GM06990 (cell line): Measurements from ENCODE around the gene SGF29.

Experiments used
- DNase-seq: peaks from one replicate; pipeline ENCODE4 v3.0.0-alpha.2; 2011; ENCODE audit not compliant: insufficient read length; ENCODE audit errors: extremely low read depth
- H3K27me3 ChIP-seq: replicated peaks from 2 replicates; pipeline ENCODE4 v1.6.0; 2011; ENCODE audit warnings: low read length; ENCODE audit not compliant: control insufficient read depth, insufficient read depth
- H3K36me3 ChIP-seq: 2 replicates; pipeline ENCODE4 v1.5.1; 2011; ENCODE audit warnings: low read length; ENCODE audit not compliant: control insufficient read depth, insufficient read depth
- H3K4me3 ChIP-seq: replicated peaks from 2 replicates; pipeline ENCODE4 v1.5.1; 2011; ENCODE audit warnings: low read depth, mild to moderate bottlenecking, control low read depth, low read length
- CTCF ChIP-seq: IDR thresholded peaks from 2 replicates; pipeline ENCODE4 v1.5.1; 2011; ENCODE audit warnings: low read length, control low read depth, mild to moderate bottlenecking, inconsistent platforms; ENCODE audit not compliant: insufficient read depth, poor library complexity, severe bottlenecking

Gene SGF29

GRCh38 chr16:28574925-28575324 lies 21.2 kb downstream of the SGF29 start:
- Histone ChIP-seq H3K36me3 (no peaks in the 10 kb centered on the region; the same call in 1 of the 2 replicates), H3K27me3 (no peaks in the 10 kb centered on the region), H3K4me3 (no peak overlapping the region)
- no peak for TF ChIP-seq CTCF
- no peak for DNase-seq

- no peak for TF ChIP-seq CTCF
- Histone ChIP-seq H3K4me3 (no peak overlapping the region), H3K27me3 (no peaks in the 10 kb centered on the region), H3K36me3 (no peaks in the 10 kb centered on the region; the same call in 1 of the 2 replicates)
- no peak for DNase-seq
Measured at GRCh38 chr16:28575446-28576109, 21.9 kb downstream of the SGF29 start.

- TF ChIP-seq CTCF: no peak
- H3K36me3 ChIP-seq: peaks cover 6% of the 10 kb centered on the region; the same call in 1 of the 2 replicates
- no peaks in the 10 kb centered on the region for H3K27me3 ChIP-seq
- no peak overlapping the region for H3K4me3 ChIP-seq
- no peak for DNase-seq
Measured at GRCh38 chr16:28580726-28581315, 27.1 kb downstream of the SGF29 start.

- no peaks in the 10 kb centered on the region for H3K27me3 ChIP-seq
- peaks cover 9% of the 10 kb centered on the region for H3K36me3 ChIP-seq
- H3K4me3 ChIP-seq: no peak overlapping the region
- no peak for DNase-seq
- no peak for TF ChIP-seq CTCF
Measured at GRCh38 chr16:28585674-28586073, 32.0 kb downstream of the SGF29 start.

GRCh38 chr16:28586466-28586865 lies 32.7 kb downstream of the SGF29 start:
- Histone ChIP-seq H3K36me3 (peaks cover 12% of the 10 kb centered on the region), H3K27me3 (no peaks in the 10 kb centered on the region), H3K4me3 (no peak overlapping the region)
- TF ChIP-seq CTCF: no peak
- DNase-seq: no peak
